GM18519 (cell line): ENCODE measurements around the gene LYRM4.

Experiments
- ATAC-seq: cut with Tn5 transposase; IDR thresholded peaks from one replicate; pipeline ENCODE4 v1.9.1; 2021; ENCODE audit warnings: mild to moderate bottlenecking, moderate library complexity; ENCODE audit not compliant: unreplicated experiment, low FRiP score

The LYRM4 gene

DNA sequence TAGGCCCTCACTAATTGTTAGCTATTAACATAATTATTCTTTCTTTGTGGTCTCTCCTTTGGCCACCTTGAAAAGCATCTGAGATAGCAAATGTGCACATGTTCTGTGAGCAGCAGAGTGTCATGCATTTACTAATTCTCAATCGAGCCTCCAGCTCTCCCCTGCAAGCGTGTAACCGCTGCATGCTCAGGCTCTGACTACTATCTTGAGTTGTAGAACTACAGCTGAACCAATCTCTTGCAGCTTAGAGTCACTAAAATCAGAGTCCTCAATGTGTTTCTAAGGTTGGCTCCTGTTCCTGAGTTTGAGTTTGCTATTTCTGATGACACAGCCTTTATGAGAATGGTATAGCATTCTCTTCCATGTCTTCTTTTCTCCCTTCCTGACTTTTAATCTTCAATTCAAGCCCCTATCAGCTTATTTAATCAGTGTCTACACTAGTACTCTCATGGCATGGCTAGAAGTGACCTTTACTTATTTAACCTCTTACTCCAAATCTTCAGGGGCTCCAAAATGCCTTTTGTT is 110.1 kb downstream of the LYRM4 start:
- no peak for ATAC-seq

GRCh38 chr6:5149891-5150290 is 110.9 kb downstream of the LYRM4 start:
- no peak for ATAC-seq

- ATAC-seq = no peak
Observed at GRCh38 chr6:5149159-5149704, 111.5 kb downstream of the LYRM4 start.

DNA sequence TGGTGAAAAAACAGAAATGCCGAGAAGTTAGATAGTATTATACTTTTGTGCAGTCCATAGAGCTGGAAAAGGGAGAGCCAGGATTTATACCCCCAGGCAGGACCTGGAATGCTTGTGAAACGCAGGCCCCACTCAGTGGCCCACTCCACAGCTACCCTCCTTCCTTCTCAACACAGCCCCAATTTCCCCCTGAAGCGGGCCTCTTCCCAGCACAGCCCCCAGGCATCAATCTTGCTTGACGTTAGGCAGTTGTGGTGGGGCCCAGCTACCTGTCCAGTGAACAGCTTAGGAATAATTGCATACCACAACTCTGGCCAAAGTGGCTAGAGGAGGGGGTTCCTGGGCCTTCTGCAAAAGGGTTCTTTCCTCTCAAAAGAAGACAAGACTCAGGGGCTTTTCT is 114.4 kb downstream of the LYRM4 start:
- no peak for ATAC-seq

GRCh38 chr6:5143634-5144311 is 117.0 kb downstream of the LYRM4 start:
- peak; percentile 55 for ATAC-seq

GRCh38 chr6:5142915-5143314 is 117.8 kb downstream of the LYRM4 start:
- ATAC-seq = no peak

GRCh38 chr6:5142131-5142530 is 118.6 kb downstream of the LYRM4 start:
- no peak for ATAC-seq

- ATAC-seq = no peak
Observed at GRCh38 chr6:5141046-5141445, 119.7 kb downstream of the LYRM4 start.

- no peak for ATAC-seq
Observed at GRCh38 chr6:5139828-5140771, 120.7 kb downstream of the LYRM4 start.

GRCh38 chr6:5138995-5139827 is 121.5 kb downstream of the LYRM4 start:
- ATAC-seq = no peak

GRCh38 chr6:5136851-5137250 is 123.9 kb downstream of the LYRM4 start:
- ATAC-seq = no peak

DNA sequence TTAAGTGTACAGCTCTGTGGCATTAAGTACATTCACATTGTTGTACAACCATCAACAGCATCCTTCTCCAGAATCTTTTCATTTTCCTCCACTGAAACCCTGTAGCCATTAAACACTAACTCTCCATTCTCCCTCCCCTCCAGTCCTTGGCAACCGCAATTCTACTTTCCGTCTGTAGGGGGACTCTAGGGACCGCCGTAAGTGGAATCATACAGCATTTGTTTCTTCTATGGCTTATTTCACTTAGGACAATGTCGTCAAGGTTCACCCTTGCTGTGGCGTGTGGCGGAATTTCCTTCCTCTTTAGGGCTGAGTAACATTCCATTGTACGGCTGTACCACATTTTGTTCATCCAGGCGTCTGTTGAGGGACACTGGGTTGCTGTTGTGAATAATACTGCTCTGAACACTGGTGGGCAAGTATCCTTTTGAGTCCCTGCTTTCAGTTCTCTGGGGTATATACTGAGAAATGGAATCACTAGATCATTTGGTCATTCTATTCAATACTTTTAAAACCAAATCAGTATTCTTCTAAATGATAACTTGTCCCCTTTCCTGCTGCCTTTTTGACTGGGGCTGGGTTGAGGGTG is 124.9 kb downstream of the LYRM4 start:
- no peak for ATAC-seq

DNA sequence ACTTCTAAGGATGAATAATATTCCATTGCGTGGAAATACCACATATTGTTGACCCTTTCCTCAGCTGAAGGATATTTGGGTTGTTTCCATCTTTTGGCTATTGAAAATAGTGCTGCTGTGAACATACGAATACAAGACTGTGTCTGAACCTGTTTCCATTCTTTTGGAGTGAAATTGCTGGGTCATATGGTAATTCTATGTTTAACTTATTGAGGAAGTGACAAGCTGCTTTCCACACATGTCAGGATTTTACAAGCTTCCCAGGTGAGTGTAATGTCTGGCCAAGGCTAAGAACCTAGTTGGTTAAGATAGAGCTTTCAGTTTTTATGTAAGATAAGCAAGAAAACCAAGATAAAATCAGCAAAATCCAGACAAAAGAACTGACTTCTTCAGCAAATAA is 126.8 kb downstream of the LYRM4 start:
- ATAC-seq = no peak

GRCh38 chr6:5132731-5133130 is 128.0 kb downstream of the LYRM4 start:
- ATAC-seq = peak; percentile 85

- ATAC-seq = no peak
Observed at GRCh38 chr6:5130135-5130866, 130.4 kb downstream of the LYRM4 start.

- ATAC-seq = no peak
Observed at GRCh38 chr6:5128351-5128750, 132.4 kb downstream of the LYRM4 start.

DNA sequence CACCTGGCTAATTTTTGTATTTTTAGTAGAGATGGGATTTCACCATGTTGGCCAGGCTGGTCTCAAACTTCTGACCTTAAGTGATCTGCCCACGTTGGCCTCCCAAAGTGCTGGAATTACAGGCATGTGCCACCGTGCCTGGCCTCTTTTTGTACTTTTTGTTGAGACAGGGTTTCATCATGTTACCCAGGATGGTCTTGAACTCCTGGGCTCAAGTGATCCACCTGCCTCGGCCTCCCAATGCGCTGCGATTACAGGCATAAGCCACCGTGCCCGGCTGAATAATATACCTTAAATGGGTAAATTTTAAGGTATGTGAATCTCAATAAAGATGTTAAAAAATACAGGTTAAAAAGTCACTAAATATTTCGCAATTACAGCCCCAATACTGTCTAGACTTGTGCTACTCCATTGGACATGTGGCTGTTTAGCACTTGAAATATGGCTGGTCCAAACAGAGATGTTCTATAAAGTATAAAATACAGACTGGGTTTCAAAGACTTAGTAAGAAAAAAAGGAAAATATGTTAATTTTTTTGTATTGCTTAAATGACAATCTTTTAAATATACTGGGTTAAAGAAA is 133.6 kb downstream of the LYRM4 start:
- ATAC-seq = no peak

DNA sequence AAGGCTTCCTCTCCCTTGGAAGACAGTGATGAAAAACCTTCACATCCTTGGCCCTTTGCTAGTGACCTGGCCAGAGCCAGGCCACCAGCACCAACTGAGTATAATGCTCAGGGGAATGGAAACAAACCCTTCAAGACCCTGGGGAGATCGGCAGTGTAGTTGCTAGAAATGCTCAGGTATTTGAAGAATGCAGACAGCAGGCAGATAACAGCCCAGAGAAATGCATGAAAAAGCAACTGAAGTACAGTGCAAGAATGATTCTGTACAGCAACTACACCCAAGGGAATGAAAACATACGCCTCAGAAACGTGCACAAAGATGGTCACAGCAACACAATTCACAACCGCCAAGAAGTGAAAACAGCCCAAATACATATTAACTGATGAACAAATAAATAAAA is 134.5 kb downstream of the LYRM4 start:
- ATAC-seq = no peak
